ACHN (cell line): ENCODE data around the gene RBM28.
A peak's percentile ranks its signal among the peaks of the same experiment; 100 is the strongest.

ENCODE experiments used
- DNase-seq: peaks from one replicate; pipeline ENCODE4 v3.0.0-alpha.2; 2015
- in situ Hi-C: cut with HindIII; loops from 2 replicates; pipeline ENCODE4 v1.10.0; 2017; ENCODE audit warnings: low sequenced_read_pairs, low pct_ligation_motif_present, low pct_unique_long_range_greater_than_20kb

RBM28 gene, protein sequence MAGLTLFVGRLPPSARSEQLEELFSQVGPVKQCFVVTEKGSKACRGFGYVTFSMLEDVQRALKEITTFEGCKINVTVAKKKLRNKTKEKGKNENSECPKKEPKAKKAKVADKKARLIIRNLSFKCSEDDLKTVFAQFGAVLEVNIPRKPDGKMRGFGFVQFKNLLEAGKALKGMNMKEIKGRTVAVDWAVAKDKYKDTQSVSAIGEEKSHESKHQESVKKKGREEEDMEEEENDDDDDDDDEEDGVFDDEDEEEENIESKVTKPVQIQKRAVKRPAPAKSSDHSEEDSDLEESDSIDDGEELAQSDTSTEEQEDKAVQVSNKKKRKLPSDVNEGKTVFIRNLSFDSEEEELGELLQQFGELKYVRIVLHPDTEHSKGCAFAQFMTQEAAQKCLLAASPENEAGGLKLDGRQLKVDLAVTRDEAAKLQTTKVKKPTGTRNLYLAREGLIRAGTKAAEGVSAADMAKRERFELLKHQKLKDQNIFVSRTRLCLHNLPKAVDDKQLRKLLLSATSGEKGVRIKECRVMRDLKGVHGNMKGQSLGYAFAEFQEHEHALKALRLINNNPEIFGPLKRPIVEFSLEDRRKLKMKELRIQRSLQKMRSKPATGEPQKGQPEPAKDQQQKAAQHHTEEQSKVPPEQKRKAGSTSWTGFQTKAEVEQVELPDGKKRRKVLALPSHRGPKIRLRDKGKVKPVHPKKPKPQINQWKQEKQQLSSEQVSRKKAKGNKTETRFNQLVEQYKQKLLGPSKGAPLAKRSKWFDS

DNA sequence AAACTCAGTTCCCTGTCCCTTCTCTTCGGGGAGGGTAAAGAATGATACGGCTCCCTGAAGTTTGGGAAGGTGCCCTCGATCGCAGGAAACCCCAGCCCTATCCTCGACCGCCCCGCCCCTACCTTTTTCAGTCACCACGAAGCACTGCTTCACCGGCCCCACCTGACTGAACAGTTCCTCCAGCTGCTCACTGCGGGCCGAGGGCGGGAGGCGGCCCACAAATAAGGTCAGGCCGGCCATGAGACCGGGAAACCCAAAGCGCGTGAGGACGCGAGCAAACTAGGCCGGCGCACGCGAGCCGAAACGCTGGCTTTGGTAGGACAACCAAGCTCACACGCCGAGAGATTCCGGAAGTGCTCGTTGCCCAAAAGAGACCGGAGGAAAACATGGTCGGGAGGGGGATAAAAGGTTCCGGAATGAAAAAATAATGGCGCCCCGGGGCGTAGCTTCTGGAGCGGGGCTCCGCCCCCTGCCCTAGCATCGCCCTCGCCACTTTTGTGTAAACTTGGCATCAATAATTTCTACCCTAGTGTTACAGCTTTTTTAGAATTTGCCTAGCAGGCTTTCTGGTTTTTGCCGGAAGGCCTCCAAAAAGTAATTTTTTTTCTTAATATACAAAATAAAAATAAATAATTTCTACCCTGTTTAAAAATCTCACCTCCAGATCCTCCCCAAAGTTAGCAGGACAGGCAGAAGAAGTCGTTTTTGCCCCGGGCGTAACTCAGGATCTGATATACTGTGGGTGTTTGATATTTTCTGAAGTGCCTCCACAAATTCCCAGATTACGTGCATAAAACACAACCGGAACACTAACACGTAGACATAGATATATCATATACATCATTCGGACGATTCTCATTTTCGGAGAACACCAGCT lies at the start of gene RBM28:
Gene RBM28, minus strand, starts transcription at position 355 of the 877 bp plus-strand sequence. Its CDS starts 115 bp downstream, at position 240.
- in situ Hi-C loops = no loop called here
- DNase-seq = peak; percentile 99

DNA sequence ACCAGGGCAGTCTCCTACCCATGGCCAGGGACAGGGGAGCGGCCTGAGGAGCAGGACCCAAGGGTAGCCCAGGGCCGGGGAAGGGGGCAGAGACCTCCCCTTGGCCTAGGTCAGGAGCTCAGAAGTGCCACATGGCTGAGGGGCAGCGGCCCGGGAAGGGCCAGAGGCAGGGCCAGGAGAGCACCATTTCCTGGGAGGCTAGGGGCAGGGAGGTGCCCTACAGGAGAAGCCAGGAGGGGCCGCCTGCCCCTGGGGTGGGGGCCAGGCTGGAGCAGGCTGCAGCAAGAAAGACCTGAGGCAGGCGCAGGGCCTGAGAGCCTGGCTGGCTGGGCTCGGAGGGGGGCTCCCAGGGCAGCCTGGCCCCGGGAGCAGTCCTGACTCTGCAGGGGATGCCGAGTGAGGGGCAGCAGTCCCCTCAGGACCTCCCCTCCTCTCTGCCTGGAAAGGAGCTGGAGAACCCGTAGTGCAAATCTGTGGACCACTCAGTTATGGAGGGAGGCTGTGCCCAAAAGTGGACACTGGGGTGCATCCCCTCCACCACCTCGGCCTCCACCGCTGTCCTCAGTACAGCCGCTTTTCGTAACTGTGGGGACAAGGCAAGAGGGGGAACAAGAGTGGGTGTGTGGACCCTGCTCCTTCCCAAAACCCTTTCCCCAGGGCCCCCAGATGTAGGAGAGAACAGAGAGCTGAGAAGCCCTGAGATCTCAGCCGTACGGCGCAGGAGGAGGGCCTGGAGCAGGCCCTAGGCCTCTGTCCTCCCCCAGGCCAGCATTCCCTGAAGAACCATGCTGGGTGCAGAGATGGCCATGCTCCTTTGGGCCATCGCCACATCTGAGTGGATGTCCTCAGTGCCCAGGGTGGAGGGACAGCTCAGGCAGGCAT lies 49.0 kb upstream of the RBM28 start:
- in situ Hi-C loops = no loop called here
- DNase-seq = no peak

DNA sequence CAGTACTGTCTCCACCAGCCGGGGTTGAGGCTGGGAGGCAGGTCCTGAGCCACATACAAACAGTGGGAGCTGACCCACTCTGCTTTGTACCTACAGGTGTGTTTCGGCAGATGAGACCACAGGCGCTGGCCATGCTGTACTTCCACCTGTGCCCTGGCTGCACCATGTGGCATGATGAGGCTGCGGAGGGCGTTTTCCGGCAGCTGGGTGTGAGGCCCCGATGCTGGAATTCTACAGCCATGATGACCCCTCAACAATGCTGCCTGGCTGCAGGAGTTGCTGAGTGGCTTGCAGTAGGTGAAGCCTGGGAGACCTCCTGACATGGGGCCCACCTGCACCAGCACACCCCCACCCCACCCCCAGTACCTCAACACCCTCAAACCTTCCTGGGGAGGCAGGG lies 48.1 kb upstream of the RBM28 start:
- in situ Hi-C loops = no loop called here
- no peak for DNase-seq

DNA sequence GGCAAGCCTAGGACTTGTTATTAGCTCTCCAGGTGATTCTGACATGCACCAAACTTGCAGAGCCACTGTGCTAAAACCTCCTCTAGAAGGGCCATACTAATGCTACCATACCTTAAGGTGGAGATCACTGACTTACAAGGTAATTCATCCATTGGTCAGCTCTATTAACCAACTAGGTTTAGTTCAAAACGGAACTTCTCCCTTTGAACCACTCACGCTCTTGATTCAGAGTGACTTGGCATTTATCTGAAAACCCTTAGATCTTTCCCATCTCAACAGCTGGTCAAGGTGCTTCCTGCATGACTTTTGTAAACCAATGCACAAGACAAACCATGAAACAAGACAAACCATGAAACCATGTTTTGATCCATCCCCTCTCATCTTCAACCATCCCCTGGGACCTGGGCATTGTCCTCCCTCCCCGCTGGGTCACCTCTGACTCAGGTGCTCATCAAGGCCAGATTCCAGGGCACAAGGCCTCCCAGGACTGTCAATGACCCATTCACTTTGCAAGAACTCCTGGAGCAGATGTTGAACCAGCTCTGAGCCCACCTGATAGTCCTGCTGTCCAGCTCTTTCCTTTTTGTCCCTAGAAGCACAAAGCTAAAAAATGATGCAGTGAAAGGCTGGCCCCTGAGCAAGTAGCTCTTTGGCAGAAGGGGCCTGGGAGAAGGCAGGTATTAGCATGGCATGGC lies 47.3 kb upstream of the RBM28 start:
- no peak for DNase-seq
- in situ Hi-C loops = no loop called here

DNA sequence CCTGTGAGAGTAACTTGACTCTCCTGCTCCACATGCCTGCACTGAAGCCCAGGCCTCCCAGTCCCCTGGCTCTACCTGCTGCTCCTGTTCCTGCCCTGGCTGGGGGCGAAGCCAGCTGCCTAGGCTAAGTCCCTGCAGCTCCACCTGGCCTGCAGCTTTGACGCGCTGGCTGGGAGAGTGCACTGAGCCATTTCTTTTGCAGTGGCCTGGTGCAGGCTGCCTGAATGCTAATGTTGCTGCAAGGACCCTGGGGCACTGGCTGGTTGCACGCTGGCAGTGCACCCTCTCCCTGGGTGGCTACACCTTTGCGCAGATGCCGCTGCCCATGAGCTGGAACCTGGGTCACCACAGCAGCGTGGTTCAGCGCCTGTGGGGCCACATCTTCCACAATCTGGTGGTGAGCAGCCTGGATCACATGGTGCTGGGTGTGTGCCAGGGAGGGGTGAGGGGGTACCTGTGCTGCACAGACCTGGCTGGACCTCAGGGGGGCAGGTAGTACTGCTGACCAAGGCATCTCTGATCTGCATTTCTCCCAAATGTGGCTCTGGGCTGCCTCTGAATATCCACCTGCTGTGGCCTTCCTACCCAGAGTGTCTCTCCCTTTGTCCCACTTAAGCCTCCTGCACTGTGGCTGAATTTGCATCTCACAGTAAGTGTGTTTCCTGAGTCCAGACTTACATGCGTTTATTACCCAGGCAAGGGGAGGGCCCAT lies 46.1 kb upstream of the RBM28 start:
- in situ Hi-C loops = no loop called here
- DNase-seq = no peak

DNA sequence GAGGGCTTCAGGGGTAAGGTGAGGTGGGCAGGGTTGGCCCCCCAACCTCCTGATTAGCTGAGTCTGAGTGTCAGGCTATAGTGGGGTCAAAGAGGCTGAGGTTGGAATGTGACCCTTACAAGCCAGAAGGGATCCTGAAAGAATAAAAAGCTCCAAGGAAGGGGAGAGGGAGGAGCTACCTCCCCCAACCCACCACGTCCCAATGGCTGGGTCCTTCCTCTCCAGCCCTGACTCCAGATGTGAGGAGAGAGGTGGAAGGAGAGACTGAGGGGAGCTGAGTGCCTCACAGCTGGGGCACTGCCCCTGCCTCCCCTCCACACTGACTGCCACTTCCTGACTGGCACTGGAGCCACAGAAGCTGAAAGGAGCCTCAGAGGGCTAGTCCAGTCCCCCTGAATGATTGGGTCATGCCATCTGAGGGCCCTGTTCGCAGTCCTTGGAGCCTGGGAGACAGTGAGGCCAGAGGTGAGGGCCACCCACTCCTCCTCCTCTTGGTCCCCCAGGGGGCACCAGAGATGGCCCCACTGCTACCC lies 45.4 kb upstream of the RBM28 start:
- in situ Hi-C loops = no loop called here

DNA sequence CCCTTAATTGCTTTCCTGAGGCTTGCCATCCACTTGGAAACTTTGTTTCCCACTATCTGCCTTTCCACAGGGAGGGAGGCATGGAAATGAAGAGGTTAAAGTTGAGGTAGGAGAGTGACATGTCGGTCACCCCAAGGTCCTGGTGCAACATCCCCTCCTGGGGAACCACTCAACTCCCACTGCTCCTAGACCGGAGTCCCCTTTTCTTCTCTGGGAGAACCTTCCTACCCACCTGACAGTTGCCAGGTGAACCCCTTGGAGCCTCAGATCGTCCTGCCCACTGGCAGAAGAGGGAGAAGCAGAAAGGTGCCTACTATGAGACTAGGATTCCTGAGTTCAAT lies 44.4 kb upstream of the RBM28 start:
- DNase-seq = no peak
- in situ Hi-C loops = no loop called here

More for the DNA sequence above, 45.4 kb upstream of the RBM28 start:
- DNase-seq = no peak

DNA sequence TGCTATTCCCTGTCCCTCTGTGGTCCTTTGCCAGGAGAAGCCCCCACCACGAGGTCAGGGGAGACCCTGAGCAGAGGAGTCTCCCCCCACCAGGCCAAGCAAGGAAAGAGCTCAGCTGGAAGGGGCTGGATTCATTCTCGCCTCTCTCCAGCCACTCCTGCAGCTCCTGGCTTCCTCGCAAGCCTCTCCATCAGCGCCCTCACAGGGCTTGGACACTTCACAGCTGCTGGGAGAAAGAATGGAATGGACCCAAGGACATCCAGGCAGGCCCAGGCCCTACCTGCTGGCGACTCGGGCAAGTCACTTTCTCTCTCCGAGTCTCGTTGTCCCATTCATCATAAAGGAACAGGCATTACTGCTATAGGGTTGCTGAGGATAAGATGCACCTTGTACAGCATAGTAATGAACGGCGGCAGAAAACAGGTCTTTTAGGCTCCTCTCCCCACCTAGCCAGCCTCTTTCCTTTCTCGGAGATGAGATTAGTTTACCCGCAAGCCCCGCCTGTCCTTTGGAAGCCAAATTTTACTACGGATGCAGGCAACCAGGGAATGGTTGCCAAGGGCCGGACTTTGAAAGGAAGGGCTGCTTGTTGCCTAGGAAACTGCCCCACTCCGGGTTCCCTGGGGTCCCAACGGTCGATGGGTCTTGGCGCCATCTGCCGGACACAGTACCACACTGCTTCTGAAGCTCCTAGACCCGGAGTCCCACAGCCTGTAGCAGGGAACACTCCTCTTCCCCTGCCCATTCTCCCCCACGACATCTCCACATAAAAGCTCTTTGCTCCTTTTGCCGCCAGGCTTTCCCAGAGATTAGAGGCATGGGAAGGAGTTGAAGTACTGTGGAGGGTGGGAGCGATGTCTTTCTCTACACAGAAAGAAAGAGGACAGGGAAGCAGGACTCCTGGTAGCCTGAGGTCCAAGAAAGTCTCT lies 43.8 kb upstream of the RBM28 start:
- in situ Hi-C loops = no loop called here
- peak; percentile 70 for DNase-seq

DNA sequence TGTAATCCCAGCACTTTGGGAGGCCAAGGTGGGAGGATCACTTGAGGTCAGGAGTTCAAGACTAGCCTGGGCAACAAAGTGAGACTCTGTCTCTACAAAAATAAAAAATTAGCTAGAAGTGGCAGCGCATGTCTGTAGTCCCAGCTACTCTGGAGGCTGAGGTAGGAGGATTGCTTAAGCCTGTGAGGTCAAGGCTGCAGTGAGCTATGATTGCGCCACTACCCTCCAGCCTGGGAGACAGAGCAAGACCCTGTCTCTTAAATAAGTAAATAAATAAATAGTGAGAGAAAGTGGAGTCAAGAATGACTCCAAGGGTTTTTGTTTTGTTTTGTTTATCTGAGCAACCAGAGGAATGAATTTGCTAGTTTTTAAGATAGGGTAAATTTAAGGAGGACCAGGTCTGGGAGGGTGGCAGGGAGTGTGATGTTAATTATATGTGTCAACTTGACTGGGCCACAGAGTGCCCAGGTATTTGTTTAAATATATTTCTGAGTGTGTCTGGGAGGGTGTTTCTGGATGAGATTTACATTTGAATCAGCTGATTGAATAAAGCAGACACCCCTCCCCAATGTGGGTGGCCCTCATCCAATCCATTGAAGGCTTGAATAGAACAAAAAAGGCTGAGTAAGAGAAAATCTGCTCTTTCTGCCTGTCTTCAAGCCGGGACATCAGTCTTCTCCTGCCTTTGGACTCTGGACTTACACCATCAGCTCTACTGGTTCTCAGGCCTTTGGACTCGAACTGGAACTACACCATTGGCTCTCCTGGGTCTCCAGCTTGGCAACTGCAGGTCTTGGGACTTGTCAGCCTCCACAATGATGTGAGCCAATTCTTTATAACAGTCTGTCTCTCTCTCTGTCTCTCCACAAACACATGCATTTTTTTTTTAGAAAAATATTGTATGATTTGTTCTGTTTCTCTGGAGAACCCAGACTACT lies 42.5 kb upstream of the RBM28 start:
- in situ Hi-C loops = no loop called here
- DNase-seq = no peak

DNA sequence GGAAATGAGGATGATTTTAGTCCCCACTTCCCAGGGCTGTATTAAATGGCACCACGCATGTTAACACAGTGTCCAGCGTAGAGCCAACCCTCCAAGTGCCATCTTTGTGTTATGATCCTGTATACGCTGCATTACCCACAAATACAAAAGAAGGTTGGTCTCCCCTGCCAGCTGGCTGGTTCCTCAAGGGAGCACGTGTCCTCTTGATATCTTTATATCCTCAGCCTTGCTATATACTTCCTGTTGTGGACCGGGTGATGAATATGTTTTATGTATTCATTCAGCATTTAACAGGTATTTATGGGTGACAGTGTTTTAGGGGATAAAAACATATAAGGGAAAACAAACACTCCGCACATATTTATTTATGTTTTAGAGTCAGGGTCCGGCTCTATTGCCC lies 41.0 kb upstream of the RBM28 start:
- no peak for DNase-seq
- in situ Hi-C loops = no loop called here

DNA sequence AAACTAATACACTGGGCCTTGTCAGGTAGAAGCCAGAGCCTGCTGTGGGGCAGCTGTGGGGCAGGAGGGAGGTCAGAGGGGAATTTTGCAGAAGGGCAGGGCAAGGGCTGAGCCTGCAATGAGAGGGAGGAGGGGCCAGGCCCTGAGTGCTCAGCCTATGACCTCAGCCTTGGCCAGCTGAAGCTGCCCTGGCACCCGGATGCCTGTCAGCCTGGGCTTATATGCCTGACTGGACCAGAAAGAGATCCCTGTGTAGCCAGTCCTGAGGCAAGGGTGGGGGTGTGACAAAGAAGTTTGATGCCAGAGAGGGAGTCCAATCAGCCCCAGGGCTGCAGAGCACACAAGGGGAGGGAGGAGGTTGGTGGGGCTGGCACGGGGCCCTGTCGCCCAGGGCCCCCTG lies 40.1 kb upstream of the RBM28 start:
- in situ Hi-C loops = no loop called here
- DNase-seq = no peak

DNA sequence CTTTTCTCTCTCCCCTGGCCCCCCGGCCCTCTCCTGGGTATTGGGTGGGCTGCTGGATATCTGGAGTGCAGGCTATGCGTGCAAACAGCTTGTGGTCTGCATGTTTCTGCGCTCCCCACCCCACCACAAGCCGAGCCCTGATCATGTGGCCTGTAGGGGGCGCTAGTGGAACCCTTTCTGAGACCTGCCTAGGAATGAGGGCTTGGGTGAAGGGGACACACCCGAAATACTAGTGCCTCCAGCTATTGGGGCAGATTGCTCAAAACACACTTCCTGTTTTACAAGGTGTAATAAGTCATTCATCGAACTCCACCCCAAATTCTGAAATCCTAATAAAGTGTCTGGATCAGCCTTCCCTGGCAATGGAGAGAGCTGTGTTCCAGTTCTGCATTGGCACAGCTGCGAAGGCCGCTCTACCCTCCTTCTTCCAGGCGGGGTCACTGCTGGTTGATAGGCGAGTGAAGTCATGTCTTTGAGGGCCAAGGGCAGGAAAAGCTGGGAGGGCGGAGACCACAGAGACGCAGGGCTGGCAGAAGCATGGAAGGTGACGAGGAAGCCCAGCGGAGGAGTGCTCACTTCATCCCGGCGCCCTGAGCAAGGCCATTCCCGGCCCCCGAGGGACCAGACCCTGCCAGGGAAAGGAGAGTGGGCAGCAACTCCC lies 37.6 kb upstream of the RBM28 start:
- peak; percentile 41 for DNase-seq
- in situ Hi-C loops = no loop called here

DNA sequence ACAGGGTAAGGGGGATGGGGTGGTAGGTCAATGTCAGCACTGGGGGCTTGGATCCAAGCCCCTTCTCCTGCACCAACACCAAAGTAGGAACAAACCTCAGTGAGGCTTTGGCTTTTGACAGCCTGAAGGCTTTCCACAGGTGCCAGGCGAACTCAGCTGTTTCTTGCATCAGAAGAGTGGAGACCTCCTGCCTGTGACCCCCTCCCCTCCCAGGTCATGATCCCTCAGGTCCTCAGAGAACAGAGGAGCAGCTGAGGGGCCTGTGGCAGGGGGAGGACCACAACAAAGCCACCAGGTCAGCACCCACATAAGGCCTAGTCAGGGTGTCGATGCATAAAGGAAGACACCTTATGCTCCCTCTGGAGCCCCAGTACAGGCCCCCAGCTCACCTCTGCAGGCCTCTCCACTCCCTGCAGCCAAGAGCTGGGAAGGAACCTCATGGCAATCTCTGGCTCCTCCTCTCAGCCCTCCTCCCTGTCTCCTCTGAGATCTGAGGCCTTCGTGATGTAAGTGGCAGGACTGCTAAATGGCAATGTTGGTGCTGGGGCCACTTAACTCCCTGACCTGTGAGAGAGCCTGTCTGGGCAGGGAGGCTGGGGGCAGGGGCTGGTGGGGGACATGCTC lies 36.9 kb upstream of the RBM28 start:
- no peak for DNase-seq
- in situ Hi-C loops = no loop called here

DNA sequence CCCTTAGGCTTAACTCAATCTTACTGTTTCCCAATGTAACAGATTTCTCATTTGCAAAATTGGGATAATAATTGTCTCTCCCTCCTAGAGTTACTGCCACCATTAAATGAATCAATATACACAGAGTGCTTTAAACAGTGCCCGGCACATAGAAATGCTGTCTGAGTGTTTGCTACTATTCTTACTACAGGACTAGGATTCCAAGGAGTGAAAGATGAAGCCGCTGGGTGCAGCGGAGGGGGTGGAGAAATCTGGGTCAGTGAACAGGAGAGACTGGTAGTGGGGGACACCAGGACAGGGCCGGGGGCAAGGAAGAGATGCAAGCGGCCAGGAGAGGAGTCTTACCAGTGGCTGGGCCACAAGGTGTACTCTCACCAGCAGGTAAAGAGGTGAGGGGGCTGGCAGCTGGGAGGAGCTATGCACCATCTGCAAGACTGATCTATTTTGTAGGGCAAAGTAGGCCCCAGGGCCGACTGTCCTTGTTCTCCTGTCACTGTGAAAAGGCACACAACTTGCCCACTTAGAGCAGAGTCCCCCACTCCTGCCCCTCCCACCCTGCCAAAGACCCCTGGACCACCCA lies 36.3 kb upstream of the RBM28 start:
- in situ Hi-C loops = no loop called here
- no peak for DNase-seq
